ENCODE results near the gene PRR36. TPM values are rescaled to one million over a fixed set of nuclear protein-coding genes. Genes with fewer than 3 reads are reported as not detected.

Gene PRR36
- total and polyA plus RNA-seq, 12 donors = 0.22 to 5.2 (median 1.1) TPM; not detected in 1

DNA sequence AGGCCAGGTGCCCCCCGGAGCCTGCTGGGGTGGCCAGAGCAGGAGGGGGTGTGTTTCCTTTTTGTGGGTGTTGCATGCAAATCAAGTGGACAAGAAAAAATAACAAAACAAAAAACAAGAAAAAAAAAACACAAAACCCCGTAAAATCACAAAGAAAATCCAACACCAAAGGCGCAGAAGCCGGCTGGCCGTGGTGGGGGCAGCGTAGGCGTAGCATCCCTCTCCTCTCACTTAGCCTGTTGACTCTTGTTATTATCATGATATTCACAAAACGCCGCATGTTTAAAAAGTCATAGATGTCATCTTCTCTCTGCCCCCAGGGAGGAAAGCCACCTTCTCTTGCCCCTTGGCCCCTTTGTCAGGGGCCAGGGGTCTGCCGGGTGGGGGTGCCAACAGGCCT, 39.5 kb upstream of the PRR36 start:
- 83 to 87% (median 87%) methylated on average over 10 of the region's 10 CpGs for WGBS, 4 donors

DNA sequence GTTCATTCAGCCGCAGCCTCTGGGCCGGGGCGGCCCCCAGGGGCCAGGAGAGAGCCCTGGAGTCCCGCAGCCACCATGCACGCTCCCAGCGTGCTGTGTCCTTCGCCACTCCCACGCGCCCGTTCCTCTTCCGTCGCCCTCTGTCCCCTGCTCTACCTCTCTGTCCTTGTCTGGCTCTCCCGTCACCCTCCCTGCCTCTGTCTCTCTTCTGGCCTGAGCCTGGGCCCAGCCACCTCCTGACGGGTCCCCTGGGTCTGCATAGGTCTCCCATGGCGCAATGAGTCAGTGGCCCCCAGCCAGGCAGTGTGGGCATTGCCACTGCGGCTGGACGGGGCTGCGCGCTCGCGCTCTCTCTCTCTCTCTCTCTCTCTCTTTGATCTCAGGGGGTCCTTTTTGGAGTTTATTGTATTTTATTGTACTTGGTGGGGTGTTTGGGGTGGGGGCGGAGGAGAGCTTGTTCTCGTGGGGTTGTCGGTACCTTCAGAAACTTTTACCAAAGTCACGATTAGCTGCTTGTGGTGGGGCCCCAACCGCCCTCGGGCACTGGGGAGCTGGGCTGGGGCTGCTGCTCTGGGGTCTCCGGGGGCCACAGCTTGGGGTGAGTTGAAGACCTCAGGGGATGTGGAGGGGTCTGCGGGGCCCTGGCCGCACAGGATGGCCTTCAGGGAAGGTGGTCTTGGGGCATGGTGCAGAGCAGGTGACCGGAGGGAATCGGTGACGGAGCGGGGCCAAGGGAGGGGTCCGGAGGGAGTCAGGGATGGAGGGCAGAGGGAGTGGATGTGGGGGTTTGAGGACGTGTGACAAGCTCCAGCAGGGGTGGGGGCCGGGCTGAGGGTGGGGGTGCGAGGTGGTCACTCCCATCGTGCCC, 38.7 kb upstream of the PRR36 start:
- peaks cover 18% of the 10 kb centered on the region for H3K27me3 ChIP-seq
- intact Hi-C loops (cut with DNase I) = no loop called here
- H3K9me3 ChIP-seq (replicated peaks in 1 of 3) = no peaks in the 10 kb centered on the region
- peaks cover 12 to 18% of the 10 kb centered on the region in 2 donors for H3K4me1 ChIP-seq (replicated peaks in 1 of 2)
- peak in 2 of 7 donors; percentile 25 to 55 for DNase-seq
- no peak overlapping the region for H3K27ac ChIP-seq
- H3K4me3 ChIP-seq = no peak overlapping the region
- 92 to 95% (median 94%) methylated on average over 36 to 39 of the region's 39 CpGs for WGBS, 4 donors
- no peak for TF ChIP-seq POLR2A (IDR thresholded peaks at IDR 0.05)
- TF ChIP-seq, protein P1, sequence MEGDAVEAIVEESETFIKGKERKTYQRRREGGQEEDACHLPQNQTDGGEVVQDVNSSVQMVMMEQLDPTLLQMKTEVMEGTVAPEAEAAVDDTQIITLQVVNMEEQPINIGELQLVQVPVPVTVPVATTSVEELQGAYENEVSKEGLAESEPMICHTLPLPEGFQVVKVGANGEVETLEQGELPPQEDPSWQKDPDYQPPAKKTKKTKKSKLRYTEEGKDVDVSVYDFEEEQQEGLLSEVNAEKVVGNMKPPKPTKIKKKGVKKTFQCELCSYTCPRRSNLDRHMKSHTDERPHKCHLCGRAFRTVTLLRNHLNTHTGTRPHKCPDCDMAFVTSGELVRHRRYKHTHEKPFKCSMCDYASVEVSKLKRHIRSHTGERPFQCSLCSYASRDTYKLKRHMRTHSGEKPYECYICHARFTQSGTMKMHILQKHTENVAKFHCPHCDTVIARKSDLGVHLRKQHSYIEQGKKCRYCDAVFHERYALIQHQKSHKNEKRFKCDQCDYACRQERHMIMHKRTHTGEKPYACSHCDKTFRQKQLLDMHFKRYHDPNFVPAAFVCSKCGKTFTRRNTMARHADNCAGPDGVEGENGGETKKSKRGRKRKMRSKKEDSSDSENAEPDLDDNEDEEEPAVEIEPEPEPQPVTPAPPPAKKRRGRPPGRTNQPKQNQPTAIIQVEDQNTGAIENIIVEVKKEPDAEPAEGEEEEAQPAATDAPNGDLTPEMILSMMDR (IDR thresholded peaks at IDR 0.05) = no peak
- H3K36me3 ChIP-seq (replicated peaks in 1 of 2) = peaks cover 0 to 35% of the 10 kb centered on the region in 2 donors

More for the DNA sequence above, 39.5 kb upstream of the PRR36 start:
- H3K27me3 ChIP-seq = peaks cover 23% of the 10 kb centered on the region
- H3K36me3 ChIP-seq (replicated peaks in 1 of 2) = peaks cover 0 to 35% of the 10 kb centered on the region in 2 donors
- no peak for DNase-seq
- intact Hi-C loops (cut with DNase I) = no loop called here
- H3K9me3 ChIP-seq (replicated peaks in 1 of 3) = no peaks in the 10 kb centered on the region
- peaks cover 12 to 14% of the 10 kb centered on the region in 2 donors for H3K4me1 ChIP-seq (replicated peaks in 1 of 2)
- no peak overlapping the region for H3K4me3 ChIP-seq
- H3K27ac ChIP-seq = no peak overlapping the region
- TF ChIP-seq, protein P1 (IDR thresholded peaks at IDR 0.05) = no peak
- no peak for TF ChIP-seq POLR2A (IDR thresholded peaks at IDR 0.05)

DNA sequence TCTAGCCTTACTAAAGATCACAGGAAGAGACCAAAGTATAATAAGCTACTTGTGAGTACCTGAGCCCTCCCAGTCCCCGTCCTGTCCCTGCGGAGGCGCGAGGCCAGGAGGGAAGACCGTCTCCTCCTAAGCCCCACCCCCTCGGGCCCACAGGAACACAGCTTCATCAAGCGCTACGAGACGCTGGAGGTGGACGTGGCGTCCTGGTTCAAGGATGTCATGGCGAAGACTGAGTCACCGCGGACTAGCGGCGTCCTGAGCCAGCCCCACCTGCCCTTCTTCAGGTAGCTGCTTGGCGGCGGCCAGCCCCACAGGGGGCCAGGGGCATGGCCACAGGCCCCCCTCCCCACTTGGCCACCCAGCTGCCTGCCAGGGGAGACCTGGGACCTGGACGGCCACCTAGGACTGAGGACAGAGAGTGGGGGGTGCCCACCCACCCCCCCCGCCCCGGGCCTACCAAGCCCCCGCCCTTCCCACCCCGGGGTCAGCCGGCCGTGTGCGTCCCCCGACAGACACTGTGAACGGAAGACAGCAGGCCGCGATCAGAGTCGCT, 38.0 kb upstream of the PRR36 start:
- H3K4me3 ChIP-seq = no peak overlapping the region
- no peak overlapping the region for H3K27ac ChIP-seq
- H3K9me3 ChIP-seq (replicated peaks in 1 of 3) = no peaks in the 10 kb centered on the region
- no peak for TF ChIP-seq POLR2A (IDR thresholded peaks at IDR 0.05)
- TF ChIP-seq, protein P1 (IDR thresholded peaks at IDR 0.05) = no peak
- peaks cover 11% of the 10 kb centered on the region for H3K27me3 ChIP-seq
- peaks cover 7 to 19% of the 10 kb centered on the region in 2 donors for H3K4me1 ChIP-seq (replicated peaks in 1 of 2)
- peak in 2 of 7 donors; percentile 23 to 52 for DNase-seq
- peaks cover 0 to 35% of the 10 kb centered on the region in 2 donors for H3K36me3 ChIP-seq (replicated peaks in 1 of 2)
- 86 to 95% (median 90%) methylated on average over 13 to 31 of the region's 31 CpGs for WGBS, 4 donors
- intact Hi-C loops (cut with DNase I) = no loop called here

DNA sequence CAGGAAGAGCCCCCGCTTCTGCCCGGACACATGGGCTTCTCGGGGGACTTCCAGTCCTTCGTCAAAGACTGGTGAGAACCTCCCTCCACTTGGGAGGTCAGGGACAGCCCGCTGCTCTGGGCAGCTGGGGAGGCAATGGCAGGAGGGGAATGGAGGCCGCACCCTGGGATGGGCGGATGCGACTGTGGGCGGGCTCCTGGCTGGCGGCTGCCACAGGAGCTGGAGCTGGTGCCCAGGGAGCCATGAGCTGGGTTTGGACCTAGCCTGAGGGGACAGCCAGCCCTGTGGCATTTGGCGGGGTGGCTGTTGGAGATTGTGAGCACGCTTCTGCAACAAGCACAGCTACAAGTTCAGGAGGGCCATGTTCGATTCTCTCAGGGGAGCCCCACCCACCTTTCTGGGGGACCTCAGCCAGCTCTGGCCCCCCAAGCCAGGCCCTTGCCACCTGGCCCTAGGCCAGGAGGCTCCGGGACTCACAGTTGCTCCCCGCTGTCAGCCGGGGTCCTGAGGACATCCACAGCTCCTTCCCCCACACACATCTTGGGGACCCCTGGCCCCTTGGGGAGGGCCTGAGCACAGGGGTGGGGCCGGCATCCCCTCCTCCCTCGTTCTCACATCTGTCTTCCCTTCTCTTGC, 37.4 kb upstream of the PRR36 start:
- H3K9me3 ChIP-seq (replicated peaks in 1 of 3) = no peaks in the 10 kb centered on the region
- TF ChIP-seq, protein P1 (IDR thresholded peaks at IDR 0.05) = no peak
- H3K36me3 ChIP-seq (replicated peaks in 1 of 2) = peaks cover 0 to 35% of the 10 kb centered on the region in 2 donors
- DNase-seq = peak in 1 of 7 donors; percentile 23
- H3K27me3 ChIP-seq = peaks cover 5% of the 10 kb centered on the region
- no peak overlapping the region for H3K27ac ChIP-seq
- peaks cover 7 to 20% of the 10 kb centered on the region in 2 donors for H3K4me1 ChIP-seq (replicated peaks in 1 of 2)
- H3K4me3 ChIP-seq = no peak overlapping the region
- intact Hi-C loops (cut with DNase I) = no loop called here
- 92 to 98% (median 94%) methylated on average over 5 to 18 of the region's 18 CpGs for WGBS, 4 donors

Data from adrenal gland (tissue), 12 donors.